Renal cortex interstitium (tissue), 11 donors: Measurements from ENCODE around the gene CCNA2. TPM values are rescaled to one million over a fixed set of nuclear protein-coding genes. Genes with fewer than 3 reads are reported as not detected.

Source experiments
- DNase-seq, 11 donors: peaks; one replicate each; pipeline ENCODE4 v3.0.0-alpha.2; 2013; ENCODE audit warnings: low read depth in 9 of 11, low spot score in 4 of 11; ENCODE audit errors: extremely low read depth in 1 of 11
- polyA plus RNA-seq, 3 donors: library from polyadenylated mRNA; unstranded; fragments of 120-200 nt; gene quantifications; one replicate each; pipeline ENCODE4 v1.2.1, GENCODE V29; 2013; ENCODE audit not compliant: insufficient read length in 3 of 3

CCNA2 gene
- polyA plus RNA-seq, 3 donors = 27.5 to 44.5 (median 40.5) TPM

GRCh38 chr4:121789455-121789854, 34.2 kb downstream of the CCNA2 start:
- DNase-seq = no peak

- DNase-seq = no peak
These were observed 34.8 kb downstream of the CCNA2 start for GRCh38 chr4:121788896-121789295.

- no peak for DNase-seq
These were observed 37.5 kb downstream of the CCNA2 start for GRCh38 chr4:121786221-121786620.

GRCh38 chr4:121785479-121785878, 38.2 kb downstream of the CCNA2 start:
- DNase-seq = no peak

GRCh38 chr4:121784975-121785374, 38.7 kb downstream of the CCNA2 start:
- no peak for DNase-seq

- DNase-seq = no peak
These were observed 39.3 kb downstream of the CCNA2 start for GRCh38 chr4:121784401-121784800.

- DNase-seq = no peak
These were observed 40.5 kb downstream of the CCNA2 start for GRCh38 chr4:121783210-121783609.

- DNase-seq = no peak
These were observed 44.6 kb downstream of the CCNA2 start for GRCh38 chr4:121778991-121779628.

- DNase-seq = no peak
These were observed 46.1 kb downstream of the CCNA2 start for GRCh38 chr4:121777625-121778024.

- no peak for DNase-seq
These were observed 46.9 kb downstream of the CCNA2 start for GRCh38 chr4:121776610-121777401.

- no peak for DNase-seq
These were observed 49.8 kb downstream of the CCNA2 start for GRCh38 chr4:121773883-121774282.

GRCh38 chr4:121771869-121772268, 51.8 kb downstream of the CCNA2 start:
- no peak for DNase-seq

GRCh38 chr4:121769341-121769740, 54.3 kb downstream of the CCNA2 start:
- DNase-seq = no peak

- DNase-seq = no peak
These were observed 56.5 kb downstream of the CCNA2 start for GRCh38 chr4:121767166-121767565.

Other genes starting within 250 kb of the CCNA2 start
- 100 to 1,000 TPM; 373 to 435 (median 433) TPM for gene ANXA5, start 126.9 kb downstream of the CCNA2 start, polyA plus RNA-seq
- gene SMIM43, start 58.7 kb downstream of the CCNA2 start, polyA plus RNA-seq = under 1 TPM; 0.58 to 0.79 (median 0.62) TPM
- 10 to 100 TPM; 47.2 to 65.5 (median 53.3) TPM for gene EXOSC9, start 22.6 kb downstream of the CCNA2 start, polyA plus RNA-seq
- gene BBS7, start 46.6 kb upstream of the CCNA2 start, polyA plus RNA-seq = 10 to 100 TPM; 24.0 to 27.8 (median 27.7) TPM
- 1 to 10 TPM; 1.0 to 1.5 (median 1.1) TPM for gene TRPC3, start 128.2 kb upstream of the CCNA2 start, polyA plus RNA-seq